NCI-H1436 treated with DMSO at 0.1 percent for 48 hours (cell line): ENCODE data around the gene IL23R.

ENCODE experiments used
- DNase-seq: peaks from one replicate; lab custom pipeline; 2025; lab: John Stamatoyannopoulos, UW

The IL23R gene

DNA sequence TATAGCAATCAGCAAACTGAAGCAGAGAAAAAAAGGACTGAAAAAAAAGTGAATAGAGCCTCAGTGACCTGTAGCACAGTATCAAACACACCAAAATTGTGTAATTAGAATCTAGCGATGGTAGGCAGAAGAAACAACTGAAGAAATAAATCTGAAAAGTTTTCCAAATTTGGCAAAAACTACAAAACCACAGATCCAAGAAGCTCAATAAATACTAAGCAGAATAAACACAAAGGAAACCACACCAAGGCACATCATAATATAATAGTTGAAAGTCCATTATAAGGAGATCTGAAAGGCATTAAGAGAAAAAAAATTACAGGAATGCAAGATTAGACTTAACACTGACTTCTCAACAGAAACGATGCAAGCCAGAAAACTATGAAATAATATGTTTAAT lies 134.3 kb downstream of the IL23R start:
- DNase-seq = no peak

DNA sequence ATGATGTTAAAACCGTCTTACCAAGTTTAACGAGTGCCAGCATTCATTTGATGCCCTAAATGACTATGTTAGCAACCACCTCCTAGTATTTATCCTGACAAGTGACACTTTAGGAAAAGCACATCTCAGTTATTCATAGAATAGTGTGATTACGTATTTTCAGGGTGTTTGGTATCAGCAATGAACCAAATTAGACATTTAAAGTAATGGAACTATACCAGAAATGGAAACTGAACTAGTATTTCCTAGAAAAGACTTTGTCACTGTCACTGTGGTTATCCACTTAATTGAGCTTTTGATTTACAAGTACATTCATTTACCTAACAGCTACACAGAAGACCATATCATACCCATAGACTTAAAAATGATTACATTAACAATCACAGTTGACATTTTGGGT lies 137.8 kb downstream of the IL23R start:
- DNase-seq = no peak

DNA sequence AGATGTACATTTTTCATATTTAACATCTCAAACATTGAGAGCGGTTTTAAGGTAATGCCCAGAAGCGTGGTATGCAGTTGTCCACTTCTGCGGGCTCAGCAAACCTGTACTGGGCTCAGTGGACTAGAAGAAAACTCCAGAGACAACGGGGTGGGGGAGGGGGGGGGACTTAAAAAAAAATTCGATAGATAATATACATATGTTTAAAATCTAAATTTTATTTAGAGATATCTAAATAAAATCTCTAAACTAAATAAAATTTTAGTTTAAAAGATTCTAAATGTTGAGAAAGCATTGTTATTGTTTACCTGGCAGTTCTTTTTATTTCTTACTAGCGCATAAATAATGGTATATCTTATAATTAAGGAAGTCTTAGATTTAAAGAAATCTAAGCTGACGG lies 140.3 kb downstream of the IL23R start:
- DNase-seq = no peak

DNA sequence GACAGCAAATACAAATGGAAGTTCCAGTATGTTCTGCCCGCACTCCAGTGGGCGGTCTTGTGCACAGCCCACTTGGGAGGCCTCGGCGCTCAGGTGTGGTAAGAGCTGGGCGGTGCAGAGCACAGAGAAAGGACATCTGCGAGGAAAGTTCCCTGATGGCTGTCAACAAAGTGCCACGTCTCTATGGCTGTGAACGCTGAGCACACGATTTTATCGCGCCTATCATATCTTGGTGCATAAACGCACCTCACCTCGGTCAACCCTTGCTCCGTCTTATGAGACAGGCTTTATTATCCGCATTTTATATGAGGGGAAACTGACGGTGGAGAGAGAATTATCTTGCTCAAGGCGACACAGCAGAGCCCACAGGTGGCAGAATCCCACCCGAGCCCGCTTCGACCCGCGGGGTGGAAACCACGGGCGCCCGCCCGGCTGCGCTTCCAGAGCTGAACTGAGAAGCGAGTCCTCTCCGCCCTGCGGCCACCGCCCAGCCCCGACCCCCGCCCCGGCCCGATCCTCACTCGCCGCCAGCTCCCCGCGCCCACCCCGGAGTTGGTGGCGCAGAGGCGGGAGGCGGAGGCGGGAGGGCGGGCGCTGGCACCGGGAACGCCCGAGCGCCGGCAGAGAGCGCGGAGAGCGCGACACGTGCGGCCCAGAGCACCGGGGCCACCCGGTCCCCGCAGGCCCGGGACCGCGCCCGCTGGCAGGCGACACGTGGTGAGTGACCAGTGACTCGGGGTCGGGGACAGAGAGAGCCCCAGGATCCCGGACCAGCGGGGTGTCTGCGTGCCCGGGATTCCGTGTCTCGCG lies 141.2 kb downstream of the IL23R start, which contains the start of gene IL12RB2:
TSS of gene IL12RB2 (plus strand) at position 623 of the 810 bp plus-strand sequence. CDS start 12,496 bp downstream, outside the sequence.
- no peak for DNase-seq

DNA sequence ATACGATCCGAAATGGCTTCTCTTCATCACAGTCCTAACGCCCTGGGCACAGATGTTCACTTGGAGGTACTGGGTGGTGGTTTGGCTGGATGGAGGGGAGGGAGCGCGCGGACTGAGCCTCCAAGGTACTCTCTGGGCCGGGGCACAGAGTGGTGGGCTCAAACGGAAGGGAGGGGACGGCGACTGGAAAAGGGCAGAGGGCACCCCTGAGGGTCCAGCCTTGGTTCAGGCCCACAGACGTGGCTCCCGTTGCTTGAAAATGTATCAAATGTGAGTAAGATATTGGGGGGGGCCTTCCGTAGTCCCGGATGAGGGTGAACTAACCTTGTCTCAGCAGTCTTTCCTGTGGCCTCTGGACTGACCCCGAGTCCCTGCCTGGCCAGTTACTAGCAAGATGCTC lies 141.9 kb downstream of the IL23R start:
- no peak for DNase-seq
